ENCODE results near the gene KLK14. TPM values are rescaled to one million over a fixed set of nuclear protein-coding genes. Genes with fewer than 3 reads are reported as not detected.

The KLK14 gene
- total and polyA plus RNA-seq, 2 of the 8 experiments (the other 6 are each of a cell fraction or from before 2014, with no cell fraction given) = 0.09 to 1.2 TPM

- TF ChIP-seq TBP (IDR thresholded peaks at IDR 0.05; ENCODE audit: low read depth, low read length) (0 out of 2 replicates have a peak, but pooled peaks have one; percentile 13), E2F6 (IDR thresholded peaks at IDR 0.05) (0 out of 2 replicates have a peak, but pooled peaks have one; percentile 12), FOSL1 (IDR thresholded peaks at IDR 0.05; ENCODE audit: insufficient read depth, low read depth, low read length) (no peak), KDM5A (IDR thresholded peaks at IDR 0.05; ENCODE audit: low read length) (no peak), SIN3A (conservative IDR thresholded peaks at IDR 0.05 in 1 of 2, IDR thresholded peaks at IDR 0.05 in 1 of 2; ENCODE audit: low read depth in 1 of 2, low read length in 2 of 2) (peak in 1 of 2 experiments; percentile 99; a peak in 2 of 4 replicates), CHD2 (IDR thresholded peaks at IDR 0.05; ENCODE audit: low read length) (peak; percentile 43; the same call in 1 of the 2 replicates), GABPA (IDR thresholded peaks at IDR 0.05; ENCODE audit: borderline replicate concordance, insufficient read depth, low read length) (peak; percentile 92), CREB1 (IDR thresholded peaks at IDR 0.05) (peak; percentile 78), MAFK (IDR thresholded peaks at IDR 0.05; ENCODE audit: low read depth, low read length) (no peak), RBBP5 (IDR thresholded peaks at IDR 0.05; ENCODE audit: borderline replicate concordance, low read depth, low read length) (no peak), HDAC6 (IDR thresholded peaks at IDR 0.05; ENCODE audit: low read depth, low read length) (no peak)
- TF ChIP-seq, protein P1, sequence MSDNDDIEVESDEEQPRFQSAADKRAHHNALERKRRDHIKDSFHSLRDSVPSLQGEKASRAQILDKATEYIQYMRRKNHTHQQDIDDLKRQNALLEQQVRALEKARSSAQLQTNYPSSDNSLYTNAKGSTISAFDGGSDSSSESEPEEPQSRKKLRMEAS (IDR thresholded peaks at IDR 0.05) = peak; percentile 85
- TF ChIP-seq, protein P2, sequence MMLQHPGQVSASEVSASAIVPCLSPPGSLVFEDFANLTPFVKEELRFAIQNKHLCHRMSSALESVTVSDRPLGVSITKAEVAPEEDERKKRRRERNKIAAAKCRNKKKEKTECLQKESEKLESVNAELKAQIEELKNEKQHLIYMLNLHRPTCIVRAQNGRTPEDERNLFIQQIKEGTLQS (IDR thresholded peaks at IDR 0.05; ENCODE audit: insufficient read depth, low read depth, low read length) = no peak
These were observed 25.5 kb upstream of the KLK14 start, which contains the start of gene CTU1 (continued) for GRCh38 chr19:51108066-51108804.
